Stimulated activated CD8-positive, alpha-beta memory T cell treated with anti-CD3 and anti-CD28 coated beads, Interleukin-2, amount 100 ng/mL, for 1 hour (primary cell): ENCODE measurements around the gene SNRNP200.

Source experiments
- DNase-seq, 2 donors: peaks; one replicate each; pipeline ENCODE4 v3.0.0-alpha.2; 2020; ENCODE audit warnings: low read depth in 2 of 2

The SNRNP200 gene

DNA sequence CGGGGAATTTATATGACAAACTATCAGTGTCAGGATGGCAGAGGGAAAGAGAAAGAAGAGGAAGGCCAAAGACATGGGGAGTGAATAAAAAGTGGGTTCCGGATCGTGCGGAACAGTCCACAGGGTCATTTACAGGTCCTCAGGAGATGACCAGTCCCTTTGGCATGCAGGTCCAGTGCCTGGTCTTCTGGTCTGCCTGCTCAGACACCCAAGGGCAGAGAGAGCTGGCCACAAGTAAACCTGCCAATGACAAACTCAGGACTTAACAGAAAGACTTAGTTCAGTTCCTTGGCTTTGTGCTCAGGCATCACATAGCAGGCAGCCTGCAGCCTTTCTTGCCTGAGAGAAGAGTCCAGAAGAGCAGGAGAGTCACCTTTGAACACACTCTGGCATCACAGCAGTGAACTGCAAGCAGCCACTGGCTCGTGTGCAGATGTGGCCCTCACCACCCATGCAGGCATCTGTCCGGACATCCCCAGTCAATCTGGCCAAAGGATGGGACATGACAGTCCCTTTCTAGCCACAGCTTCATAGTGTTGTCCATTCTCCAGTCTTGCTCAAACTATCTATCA lies 53.5 kb downstream of the SNRNP200 start:
- no peak for DNase-seq

DNA sequence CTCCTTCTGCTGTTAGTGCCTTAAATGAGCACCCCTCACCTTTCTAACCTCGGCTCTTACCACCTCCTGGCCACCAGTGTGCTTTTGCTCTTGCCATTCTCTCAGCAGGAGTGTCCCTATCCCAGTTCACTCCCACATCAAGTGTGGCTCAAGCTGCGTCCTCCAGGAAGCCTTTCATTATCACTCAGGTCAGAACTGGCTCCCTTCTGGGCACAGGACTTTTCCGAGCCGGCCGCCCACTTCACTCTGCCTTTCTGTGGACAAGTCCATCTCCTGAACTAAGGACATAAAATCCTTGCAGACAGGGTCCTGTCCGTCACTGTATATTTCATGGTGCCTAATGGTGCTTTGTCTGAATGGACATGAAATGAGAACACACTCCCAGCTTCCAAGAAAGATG lies 55.2 kb downstream of the SNRNP200 start:
- DNase-seq = no peak

- DNase-seq = no peak
These were observed 55.7 kb downstream of the SNRNP200 start for GRCh38 chr2:96249654-96250053.

- DNase-seq = no peak
These were observed 56.7 kb downstream of the SNRNP200 start for GRCh38 chr2:96248624-96249023.

- no peak for DNase-seq
These were observed 57.5 kb downstream of the SNRNP200 start for GRCh38 chr2:96247896-96248295.

- no peak for DNase-seq
These were observed 58.3 kb downstream of the SNRNP200 start for GRCh38 chr2:96247009-96247408.

DNA sequence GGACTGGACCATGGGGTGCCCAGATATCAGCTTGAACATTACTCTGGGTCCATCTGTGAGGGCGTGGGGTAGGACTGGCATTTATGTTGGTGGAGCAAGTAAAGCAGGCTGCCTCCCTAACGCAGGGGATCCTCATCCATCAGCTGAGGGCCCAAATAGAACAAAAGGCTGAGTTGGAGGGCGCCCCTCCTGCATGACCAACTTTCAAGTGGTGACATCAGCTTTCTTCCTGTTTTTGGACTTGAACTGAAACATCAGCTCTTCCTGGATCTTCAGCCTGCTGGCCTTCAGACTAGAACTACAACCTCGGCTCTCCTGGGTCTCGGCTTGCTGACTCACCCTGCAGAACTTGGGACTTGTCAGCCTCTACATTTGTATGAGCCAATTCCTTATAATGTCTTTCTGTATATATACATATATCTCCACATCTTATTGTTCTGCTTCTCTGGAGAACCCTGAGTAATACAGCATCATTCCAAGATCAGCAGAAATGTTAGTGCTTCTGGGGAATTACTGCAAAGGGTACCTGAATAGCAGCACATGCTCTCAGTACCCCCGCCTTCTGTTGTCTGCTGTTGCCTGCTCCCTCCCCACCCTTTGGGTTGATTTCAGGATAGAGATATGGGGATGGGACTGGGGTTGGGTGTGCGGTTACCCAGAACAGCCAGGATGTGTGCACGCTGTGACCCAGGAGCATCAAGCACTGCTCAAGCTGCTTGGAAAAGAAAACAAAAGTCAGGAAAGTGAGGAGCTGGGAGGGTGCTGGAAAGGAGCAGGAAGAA lies 59.5 kb downstream of the SNRNP200 start:
- DNase-seq = no peak

GRCh38 chr2:96243843-96244242 lies 61.5 kb downstream of the SNRNP200 start:
- DNase-seq = no peak

- peak; percentile 13 to 17 for DNase-seq
These were observed 63.3 kb downstream of the SNRNP200 start for GRCh38 chr2:96241900-96242611.

DNA sequence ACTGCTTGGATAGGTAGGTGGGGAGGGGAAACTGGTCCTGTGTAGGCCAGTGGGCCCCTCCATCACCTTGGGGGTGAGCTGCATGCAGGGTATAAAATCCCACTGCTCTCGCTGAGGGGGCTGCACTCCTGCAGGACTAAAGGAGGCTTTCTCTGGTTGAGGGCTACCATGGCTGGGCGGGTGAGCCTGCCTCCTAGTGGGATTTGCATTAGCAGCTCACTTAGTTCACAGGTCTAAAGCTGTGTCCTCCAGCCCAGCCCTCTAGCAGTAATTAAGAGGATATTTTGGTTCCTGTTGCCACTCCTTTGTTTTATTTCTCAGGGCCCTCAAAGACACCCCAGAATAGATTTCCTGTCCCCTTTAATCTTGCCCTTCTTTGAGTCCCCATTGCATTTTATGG lies 64.1 kb downstream of the SNRNP200 start:
- DNase-seq = no peak

DNA sequence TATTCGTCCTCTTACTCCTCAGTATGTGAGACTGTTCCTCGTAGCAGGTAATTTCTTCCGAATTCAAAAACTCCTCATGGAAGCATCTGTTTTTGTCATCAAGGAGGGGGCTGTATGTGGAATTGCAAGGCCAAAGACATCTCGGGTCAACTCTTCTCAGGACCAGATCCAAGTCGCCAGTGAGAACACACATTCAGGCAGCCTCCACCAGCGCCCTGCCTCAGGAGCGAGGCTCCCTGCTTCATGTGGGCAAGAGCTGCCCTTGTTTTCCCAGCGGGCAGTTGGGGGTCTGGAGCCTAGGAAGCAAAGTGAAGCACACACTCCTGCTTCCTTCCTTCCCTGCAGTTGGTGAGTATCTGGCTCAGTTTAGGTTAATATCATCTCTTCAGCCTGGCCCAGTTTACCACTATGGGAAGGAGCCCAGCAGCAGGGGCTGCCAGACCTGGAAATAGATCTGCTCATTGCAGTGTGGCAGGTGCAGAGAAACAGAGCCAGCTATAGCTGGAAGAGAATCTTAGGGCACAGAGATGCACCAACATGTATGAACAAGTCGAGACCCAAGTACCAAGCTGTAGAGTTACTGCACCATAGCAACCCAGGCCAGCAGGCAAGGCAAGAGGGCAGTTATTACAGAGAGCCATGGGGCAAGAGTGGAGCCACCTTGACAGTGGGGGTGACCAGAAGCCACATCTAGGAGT lies 64.9 kb downstream of the SNRNP200 start:
- DNase-seq = no peak

- no peak for DNase-seq
These were observed 65.5 kb downstream of the SNRNP200 start for GRCh38 chr2:96239745-96240264.

DNA sequence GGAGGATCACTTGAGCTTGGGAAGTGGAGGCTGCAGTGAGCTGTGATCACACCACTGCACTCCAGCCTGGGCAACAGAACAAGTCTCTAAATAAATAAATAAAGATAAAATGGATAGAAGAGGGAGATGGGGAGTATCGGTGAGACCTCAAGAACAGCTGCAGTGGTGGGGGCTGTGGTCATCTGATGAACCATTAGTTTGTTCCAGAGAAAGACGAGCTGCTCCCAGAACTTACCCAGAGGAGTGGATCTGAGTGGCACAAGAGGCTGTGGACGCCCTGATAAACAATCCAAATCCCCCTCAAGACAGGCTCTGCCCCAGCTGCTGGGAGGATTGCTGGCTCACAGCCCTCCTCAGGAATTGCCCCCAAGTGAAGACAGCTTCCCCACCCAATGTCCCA lies 66.3 kb downstream of the SNRNP200 start:
- no peak for DNase-seq

GRCh38 chr2:96238266-96238665 lies 67.1 kb downstream of the SNRNP200 start:
- DNase-seq = no peak

DNA sequence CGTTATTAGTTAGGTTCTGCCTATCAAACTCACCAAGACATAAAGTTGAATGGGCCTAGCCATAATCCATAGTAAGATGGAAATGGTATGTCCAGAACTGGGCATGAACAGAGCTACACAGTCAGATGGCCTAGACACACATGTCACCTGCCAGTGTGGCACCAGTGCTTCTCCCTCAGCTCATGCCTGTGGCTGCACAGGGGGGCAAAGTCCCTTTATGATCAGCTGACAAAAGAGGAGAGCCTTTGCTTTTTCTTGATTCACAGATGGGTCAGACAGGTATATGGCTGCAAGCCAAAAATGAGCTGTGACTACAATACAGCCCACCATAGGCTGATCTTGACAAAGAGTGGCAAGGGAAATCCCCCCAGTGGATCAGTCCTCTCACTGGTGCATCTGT lies 68.5 kb downstream of the SNRNP200 start:
- DNase-seq = no peak

- no peak for DNase-seq
These were observed 71.4 kb downstream of the SNRNP200 start for GRCh38 chr2:96233880-96234316.

- DNase-seq = no peak
These were observed 71.9 kb downstream of the SNRNP200 start for GRCh38 chr2:96233436-96233835.

DNA sequence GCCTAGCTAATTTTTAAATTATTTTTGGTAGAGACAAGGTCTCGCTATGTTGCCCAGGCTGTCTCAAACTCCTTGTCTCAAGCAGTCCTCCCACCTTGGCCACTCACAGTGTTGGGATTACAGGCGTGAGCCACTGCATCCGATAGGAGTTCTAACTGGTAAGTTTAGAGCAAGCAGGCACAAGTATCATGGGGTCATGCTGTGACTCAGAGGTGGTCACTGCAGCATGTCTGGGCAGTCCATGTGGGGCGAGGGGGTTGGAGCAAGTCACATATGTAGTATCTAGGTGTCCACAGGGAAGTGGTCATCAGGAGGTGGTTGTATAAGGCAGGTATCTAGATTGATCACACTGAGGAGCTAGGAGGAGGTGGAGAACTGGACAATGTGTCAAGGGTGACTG lies 74.0 kb downstream of the SNRNP200 start:
- no peak for DNase-seq

- DNase-seq = no peak
These were observed 80.3 kb downstream of the SNRNP200 start for GRCh38 chr2:96225016-96225533.
